GM04503 (cell line): ENCODE data around the gene PCDHGB3.
"Not testable (repeated sequence)": the region's sequence is repeated elsewhere in the genome, so short reads cannot be mapped to it uniquely, and the experiment has no call there.

Source experiments
- DNase-seq: peaks from one replicate; pipeline ENCODE4 v3.0.0-alpha.2; 2012; ENCODE audit warnings: low read depth

PCDHGB3 gene

GRCh38 chr5:141392429-141393198, 22.6 kb downstream of the PCDHGB3 start, which contains the start of gene PCDHGA8:
Gene PCDHGA8, plus strand, starts transcription at chr5:141392633. Its CDS starts 181 bp downstream, at chr5:141392814.
- DNase-seq: no peak

- DNase-seq: no peak
These were observed 23.2 kb downstream of the PCDHGB3 start for GRCh38 chr5:141393267-141393666.

GRCh38 chr5:141394401-141395187, 24.6 kb downstream of the PCDHGB3 start:
- not testable (repeated sequence) for DNase-seq

GRCh38 chr5:141397756-141398551, 27.9 kb downstream of the PCDHGB3 start, which contains the start of gene PCDHGB5:
Gene PCDHGB5, plus strand, starts transcription at chr5:141397947. Its CDS starts 181 bp downstream, at chr5:141398128.
- DNase-seq: not testable (repeated sequence)

- DNase-seq: no peak
These were observed 28.6 kb downstream of the PCDHGB3 start for GRCh38 chr5:141398608-141399007.

GRCh38 chr5:141399555-141400258, 29.7 kb downstream of the PCDHGB3 start:
- no peak for DNase-seq

GRCh38 chr5:141402553-141403243, 32.7 kb downstream of the PCDHGB3 start, which contains the start of gene PCDHGA9:
Gene PCDHGA9, plus strand, starts transcription at chr5:141402778. Its CDS starts 175 bp downstream, at chr5:141402953.
- no peak for DNase-seq

- DNase-seq: no peak
These were observed 33.3 kb downstream of the PCDHGB3 start for GRCh38 chr5:141403387-141403786.

GRCh38 chr5:141407790-141408505, 37.9 kb downstream of the PCDHGB3 start, which contains the start of gene PCDHGB6:
Gene PCDHGB6, plus strand, starts transcription at chr5:141408021. Its CDS starts 182 bp downstream, at chr5:141408203.
- DNase-seq: not testable (repeated sequence)

- no peak for DNase-seq
These were observed 39.7 kb downstream of the PCDHGB3 start for GRCh38 chr5:141409598-141410306.

- DNase-seq: no peak
These were observed 41.5 kb downstream of the PCDHGB3 start for GRCh38 chr5:141411575-141411974.

GRCh38 chr5:141412854-141413539, 43.0 kb downstream of the PCDHGB3 start, which contains the start of gene PCDHGA10:
Gene PCDHGA10, plus strand, starts transcription at chr5:141412987. Its CDS starts 189 bp downstream, at chr5:141413176.
- no peak for DNase-seq

- no peak for DNase-seq
These were observed 43.6 kb downstream of the PCDHGB3 start for GRCh38 chr5:141413540-141414069.

- not testable (repeated sequence) for DNase-seq
These were observed 44.7 kb downstream of the PCDHGB3 start for GRCh38 chr5:141414548-141415274.

GRCh38 chr5:141415275-141415618, 45.2 kb downstream of the PCDHGB3 start:
- not testable (repeated sequence) for DNase-seq

- not testable (repeated sequence) for DNase-seq
These were observed 47.6 kb downstream of the PCDHGB3 start, which contains the start of gene PCDHGB7 for GRCh38 chr5:141417494-141418172. Gene PCDHGB7, plus strand, starts transcription at chr5:141417677. Its CDS starts 183 bp downstream, at chr5:141417860.
